GM18505 (cell line): ENCODE data around the gene SH2D7.

Experiments used
- ATAC-seq: cut with Tn5 transposase; IDR thresholded peaks from one replicate; pipeline ENCODE4 v1.9.1; 2021; ENCODE audit not compliant: unreplicated experiment
- POLR2A ChIP-seq: IDR thresholded peaks from 4 replicates; pipeline ENCODE4 v1.6.1; 2011; ENCODE audit warnings: borderline replicate concordance; ENCODE audit not compliant: insufficient read depth, insufficient read length; ENCODE audit errors: extremely low read depth

Gene SH2D7

DNA sequence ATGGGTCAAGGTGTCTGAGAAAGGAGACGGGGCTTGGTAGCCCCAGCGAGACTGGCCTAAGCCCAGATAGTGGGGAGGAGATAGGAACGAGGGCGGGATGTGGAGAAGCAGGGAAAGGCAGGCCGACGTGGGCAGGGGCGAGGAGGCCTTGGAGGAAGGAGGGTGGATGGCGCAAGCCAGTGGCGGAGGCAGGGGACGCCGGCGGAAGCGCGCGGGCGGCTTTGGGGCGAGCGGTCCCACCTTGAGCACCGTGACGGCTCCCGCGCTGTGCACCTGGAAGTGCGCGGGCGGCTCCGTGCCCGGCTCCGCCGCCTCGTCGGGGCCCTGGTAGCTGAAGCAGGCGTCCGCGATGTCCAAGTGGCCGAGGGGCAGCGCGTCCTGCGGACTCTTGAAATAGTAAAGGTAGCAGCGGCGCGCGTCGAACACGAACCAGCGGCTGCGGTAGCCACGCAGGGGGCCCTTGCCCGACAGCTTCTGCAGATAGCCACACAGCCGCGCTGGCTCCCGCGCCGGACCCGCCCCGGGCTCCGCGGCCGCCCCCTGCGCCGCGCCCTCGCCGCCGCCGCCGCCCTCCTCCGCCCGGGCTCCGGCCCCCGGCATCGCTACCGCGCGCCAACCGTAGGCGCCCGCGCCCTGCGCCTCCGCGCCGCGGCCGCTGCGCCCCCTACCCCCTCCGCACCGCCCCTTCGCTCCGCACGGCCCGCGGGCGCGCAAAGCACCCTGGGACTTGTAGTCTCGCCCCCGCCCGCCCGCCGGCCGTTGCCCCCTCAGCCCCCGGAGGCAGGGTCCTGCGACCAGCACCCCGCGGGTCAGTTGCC, 15.1 kb upstream of the SH2D7 start, which contains the start of gene TBC1D2B:
Gene TBC1D2B, minus strand, starts transcription at position 659 of the 818 bp plus-strand sequence. Its CDS starts 59 bp downstream, at position 600.
- TF ChIP-seq POLR2A: peak; percentile 45
- ATAC-seq: peak; percentile 77

DNA sequence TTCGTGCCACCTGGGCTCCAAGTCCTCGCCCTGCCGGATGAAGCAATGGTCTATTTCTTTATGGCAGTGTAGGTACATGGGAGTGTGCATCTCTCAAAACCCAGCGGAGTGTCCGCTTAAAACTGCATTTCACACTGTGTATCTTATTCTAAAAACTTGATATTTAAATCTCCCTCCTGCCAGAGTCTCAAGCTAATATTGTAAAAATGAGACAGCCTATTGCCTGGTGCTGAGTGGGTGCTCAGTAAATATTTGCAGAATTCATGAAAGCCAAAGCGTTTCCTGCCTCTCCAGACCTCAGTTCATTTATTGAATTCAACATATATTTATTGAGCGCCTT, 14.5 kb upstream of the SH2D7 start:
- TF ChIP-seq POLR2A: no peak
- ATAC-seq: peak; percentile 8

DNA sequence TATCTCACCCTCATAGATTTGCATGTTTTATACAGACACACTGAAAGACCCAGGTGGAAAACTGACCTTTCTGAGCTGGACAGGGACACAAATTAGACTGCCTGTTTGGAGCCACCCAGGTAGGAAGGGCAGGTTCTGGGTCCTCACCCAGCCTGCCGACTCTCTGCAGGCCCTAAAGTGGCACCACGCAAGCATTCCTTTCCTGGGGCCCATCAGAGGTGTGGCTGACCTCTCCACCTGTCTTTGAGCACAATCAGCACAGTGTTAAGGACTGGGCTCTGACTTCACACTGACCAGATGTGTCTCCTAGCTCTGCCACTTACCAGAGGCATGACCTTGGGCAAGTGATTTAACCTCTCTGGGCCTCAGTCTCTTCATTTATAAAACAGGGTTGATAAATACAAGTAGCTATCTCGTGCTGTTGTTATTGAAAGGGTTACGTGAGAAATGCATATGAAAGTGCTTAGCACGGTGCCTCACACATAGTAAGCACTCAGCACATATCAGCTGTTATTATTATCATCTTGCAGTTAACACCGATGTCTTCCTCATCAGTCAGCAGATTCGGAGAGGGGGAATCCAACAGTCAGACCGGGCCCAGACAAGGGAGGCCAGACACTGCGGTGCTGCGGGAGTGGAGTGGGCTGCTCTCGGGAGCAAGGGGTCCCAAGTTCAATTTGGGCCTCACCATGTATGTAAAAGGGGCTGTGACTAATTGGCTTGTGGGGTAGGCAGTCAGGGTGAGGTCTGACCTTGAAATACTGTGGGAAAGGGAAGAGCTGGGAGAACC, 12.9 kb upstream of the SH2D7 start:
- TF ChIP-seq POLR2A: no peak
- ATAC-seq: no peak

DNA sequence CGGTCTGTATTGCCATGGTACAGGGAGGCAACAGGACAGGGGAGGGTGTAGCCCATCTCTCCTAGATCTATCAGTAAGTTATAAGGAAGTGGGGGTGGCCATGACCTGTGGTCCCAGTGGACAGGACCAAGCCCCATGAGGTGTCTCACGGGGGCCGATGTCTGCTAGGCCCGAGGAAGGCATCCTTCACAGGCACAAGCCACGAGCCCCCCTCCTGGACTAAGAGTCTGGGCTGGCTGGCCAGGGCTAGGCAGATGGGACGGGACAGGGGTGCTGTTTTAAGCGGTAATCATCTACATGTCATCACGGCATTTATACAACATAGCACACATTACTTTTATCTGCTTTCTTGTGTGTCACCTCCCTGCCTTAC, 12.3 kb upstream of the SH2D7 start:
- ATAC-seq: no peak

DNA sequence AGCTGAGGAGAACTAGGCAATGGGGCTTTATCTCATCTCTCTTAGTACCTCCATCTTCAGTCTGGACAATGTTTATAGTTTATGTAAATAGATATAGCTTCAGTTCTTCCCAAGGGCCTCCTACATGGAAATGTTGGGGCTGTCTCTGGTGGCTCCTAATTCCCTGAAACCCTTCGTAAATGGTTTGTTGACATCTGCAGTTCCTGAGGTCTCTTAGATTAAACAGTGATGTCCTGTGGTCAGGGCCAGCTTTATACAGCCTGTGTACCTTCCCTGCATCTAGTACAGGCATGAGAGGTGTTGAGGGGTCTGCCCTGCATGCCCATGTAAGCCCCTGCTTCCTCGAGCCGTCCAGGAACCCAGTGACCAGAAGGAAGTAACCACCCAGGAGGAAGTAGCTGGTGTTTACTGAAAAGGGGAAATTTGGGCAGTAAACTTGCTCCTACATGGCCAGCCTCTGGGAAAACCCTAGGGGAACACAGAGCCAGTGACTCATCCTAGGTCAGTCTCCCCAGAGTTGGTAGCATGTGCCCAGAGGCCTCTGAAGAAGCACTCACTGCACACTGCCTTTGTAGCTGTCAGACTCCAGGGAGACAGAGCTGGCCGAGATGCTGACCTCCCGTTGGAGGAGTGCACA, 10.1 kb upstream of the SH2D7 start:
- TF ChIP-seq POLR2A: no peak
- no peak for ATAC-seq

More for the DNA sequence above, 12.3 kb upstream of the SH2D7 start:
- no peak for TF ChIP-seq POLR2A

DNA sequence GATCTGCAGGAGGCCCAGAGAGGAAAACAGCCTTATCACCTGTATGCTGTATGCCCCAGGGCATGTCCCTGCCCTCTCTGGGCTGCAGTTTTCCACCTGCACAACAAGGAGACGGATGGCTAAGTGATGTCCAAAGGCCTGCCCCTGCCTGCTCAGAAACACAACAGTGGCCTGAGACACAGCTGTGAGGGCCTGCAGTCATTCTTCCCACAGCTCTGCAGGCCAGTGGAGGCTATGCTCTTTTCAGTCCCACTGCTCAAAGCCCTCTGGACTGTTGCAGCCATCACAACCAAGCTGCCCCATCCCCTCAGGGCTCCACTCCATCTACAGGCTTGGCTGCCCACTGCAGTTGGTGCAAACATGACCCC, 9.6 kb upstream of the SH2D7 start:
- no peak for TF ChIP-seq POLR2A
- ATAC-seq: no peak

DNA sequence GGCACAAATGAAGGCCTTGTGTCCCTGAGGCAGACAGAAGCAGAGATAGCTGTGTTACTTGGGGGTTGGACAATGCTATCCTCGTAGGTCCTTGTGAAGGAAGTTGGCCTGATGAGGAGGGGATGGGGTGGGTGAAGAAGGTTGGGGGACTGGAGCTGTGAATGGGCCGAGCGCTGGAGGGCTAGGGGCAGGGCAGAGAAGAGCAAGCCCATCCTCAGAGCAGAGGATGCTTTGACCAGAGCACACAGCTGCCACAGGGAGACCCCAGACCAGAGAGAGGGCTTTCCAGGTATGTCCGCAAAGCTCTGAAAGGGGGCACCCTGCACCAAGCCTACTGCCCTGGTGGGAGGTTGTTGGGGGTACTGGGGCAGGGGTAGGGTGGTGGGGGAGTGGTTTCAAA, 9.2 kb upstream of the SH2D7 start:
- ATAC-seq: no peak
- no peak for TF ChIP-seq POLR2A

DNA sequence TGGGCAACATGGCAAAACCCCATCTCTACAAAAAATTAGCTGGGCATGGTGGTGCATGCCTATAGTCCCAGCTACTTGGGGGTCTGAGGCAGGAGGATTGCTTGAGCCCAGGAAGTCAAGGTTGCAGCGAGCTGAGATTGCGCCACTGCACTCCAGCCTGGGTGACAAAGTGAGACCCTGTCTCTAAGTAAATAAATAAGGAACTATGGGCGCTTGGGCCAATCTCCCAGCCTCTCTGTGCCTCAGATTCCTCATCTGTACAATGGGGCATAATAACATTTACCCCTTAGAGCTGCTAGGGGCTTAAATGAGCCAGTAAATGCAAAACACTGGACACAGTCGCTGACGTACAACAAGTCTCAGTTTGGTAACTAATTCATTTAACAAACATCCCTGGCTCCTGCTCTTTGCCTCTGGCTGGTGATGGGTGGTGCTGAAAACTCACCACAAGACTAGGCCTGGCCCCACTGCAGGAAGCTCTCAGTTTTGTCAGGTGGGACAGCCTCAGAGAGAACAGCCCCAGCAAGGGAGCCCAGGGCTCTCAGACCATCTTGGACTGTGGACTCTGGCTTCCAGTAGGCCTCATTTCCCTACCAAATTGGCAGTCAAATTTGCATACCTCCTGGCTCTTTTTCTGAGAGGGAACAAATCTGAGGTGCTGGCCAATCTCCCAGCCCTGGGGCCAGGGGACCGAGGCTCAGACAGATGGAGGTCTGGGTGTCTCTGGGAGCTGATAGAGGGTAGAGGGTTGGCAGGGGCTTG, 8.5 kb upstream of the SH2D7 start:
- no peak for ATAC-seq
- no peak for TF ChIP-seq POLR2A

DNA sequence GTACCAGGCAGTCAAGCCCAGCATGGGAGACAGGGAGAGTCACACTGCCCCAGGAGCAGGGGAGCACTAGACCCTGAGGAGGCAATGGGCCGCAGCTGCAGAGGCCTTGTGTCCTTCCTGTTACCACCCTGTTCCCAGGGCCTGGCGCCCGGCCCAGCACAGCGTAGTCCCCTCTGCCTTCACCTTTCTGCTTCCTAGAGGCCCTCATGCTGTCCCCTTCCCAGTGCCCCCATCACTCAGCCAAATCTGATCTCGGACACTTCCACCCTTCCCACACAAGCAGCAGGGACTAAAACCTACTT, 8.0 kb upstream of the SH2D7 start:
- TF ChIP-seq POLR2A: no peak
- ATAC-seq: no peak

DNA sequence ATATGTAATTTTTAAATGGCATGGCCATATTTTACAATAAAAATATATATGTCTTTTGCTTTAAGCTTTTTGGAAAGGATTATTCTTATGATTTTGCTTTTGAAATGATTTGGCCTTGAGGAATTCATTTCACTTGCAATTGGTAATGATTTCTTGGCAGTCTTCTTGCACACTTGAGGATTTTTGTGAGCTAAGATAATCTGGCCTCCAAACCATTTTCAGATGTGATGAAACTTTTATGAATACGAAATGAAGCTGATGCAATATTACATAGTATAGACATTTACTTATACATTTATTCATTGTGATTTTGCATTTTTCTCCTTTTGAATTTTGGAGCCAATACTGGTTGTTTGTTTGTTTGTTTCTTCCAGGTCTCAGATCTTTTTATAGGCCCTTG, 6.4 kb upstream of the SH2D7 start:
- TF ChIP-seq POLR2A: no peak
- ATAC-seq: no peak

DNA sequence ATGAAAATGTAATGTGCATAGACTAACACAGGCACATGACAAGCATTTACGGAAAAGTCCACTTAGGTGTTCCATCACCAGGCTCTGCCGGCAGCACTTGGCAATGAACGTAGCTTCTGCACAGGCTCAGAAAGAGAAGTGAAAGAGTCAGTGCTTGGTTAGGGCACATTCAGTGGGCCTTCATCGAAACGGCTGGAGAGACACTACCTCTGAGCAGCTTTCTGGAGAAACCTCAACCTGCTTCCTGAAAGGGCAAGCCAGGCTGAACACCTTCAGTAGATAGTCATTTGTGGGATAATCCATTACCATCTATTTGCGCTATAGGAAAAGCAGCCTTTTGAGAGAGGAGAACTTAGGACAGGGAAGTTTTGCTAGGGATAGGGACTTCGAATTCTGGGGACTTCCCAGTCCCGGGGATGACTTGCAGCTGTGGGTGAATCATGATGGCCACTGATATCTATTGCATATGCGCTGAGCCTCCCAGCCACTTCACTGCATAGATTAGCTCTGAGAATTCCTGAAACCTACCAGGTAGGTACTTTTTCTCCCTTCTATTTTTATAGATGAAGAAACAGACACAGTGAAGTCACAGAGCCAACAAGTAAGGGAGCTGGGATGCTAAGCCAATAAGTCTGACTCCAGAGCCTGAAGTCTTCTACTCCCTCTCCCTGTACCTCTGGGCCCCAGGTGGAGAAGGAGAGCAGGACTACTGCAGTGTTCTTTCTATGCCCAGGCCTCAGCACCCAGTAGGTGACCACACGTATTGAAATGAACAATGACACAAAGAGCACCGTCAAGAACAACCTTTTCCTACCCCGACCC, 4.2 kb upstream of the SH2D7 start:
- TF ChIP-seq POLR2A: no peak
- ATAC-seq: no peak

DNA sequence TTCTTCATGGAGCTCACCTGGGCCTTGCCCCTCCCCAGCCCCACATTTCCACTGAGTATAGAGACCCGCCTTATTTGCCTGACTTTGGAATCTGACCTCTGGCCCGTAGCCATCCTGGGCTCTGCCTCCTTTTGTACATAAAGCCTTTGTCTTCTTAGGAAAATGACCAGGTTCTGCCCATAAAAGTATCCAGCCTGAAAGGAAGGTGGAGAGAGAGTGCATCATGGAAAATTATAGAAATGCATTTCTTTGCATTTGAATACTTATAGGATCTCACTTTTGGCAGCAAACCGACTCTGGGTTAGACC, 3.6 kb upstream of the SH2D7 start:
- no peak for TF ChIP-seq POLR2A
- ATAC-seq: no peak

DNA sequence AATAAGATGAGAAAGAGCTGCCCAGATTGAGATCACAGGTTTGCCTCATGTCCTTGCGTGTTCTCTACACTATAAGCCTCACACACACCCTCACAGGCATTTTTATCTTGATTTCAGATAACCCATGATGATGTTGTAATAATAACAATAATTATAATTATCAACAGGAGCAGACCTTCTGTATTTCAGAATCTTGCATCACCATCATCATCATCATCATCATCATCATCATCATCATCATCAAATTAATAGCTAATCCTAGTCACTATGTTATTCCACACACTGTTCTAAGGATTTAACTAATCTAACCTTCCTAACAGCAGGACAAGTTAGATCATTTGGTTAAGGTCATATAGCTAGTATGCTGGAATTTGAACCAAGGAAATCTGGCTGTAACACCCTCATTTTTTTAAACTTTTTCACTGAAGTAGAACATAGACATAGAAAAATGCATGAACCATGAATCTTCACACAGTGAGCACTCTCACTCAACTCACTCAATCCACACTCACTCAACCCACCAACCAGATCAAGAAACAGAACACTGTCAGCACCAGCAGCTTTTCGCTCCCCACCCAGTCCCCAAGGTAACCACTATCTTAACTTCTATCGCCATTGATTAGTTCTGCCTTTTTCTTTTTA, 1.8 kb upstream of the SH2D7 start:
- TF ChIP-seq POLR2A: no peak
- ATAC-seq: no peak
